WTC11 (cell line): Measurements from ENCODE around the gene IFITM2. TPM values are rescaled to one million over a fixed set of nuclear protein-coding genes. Genes with fewer than 3 reads are reported as not detected.
"Not testable (repeated sequence)": the region's sequence is repeated elsewhere in the genome, so short reads cannot be mapped to it uniquely, and the experiment has no call there.

Source experiments
- ATAC-seq: fragments of 200-7000 bp; cut with Tn5 transposase; 2 replicates; pipeline ENCODE4 v1.10.0; 2021; ENCODE audit warnings: mild to moderate bottlenecking, moderate library complexity
- CTCF ChIA-PET: fragments of 300-600 bp; sonication (Branson Sonifier 250); formaldehyde crosslinking; loops from one replicate; lab custom pipeline; 2021; ENCODE audit warnings: antibody characterized with exemption; lab: Charles Lee
- POLR2A ChIA-PET: fragments of 350-600 bp; sonication (Branson Sonifier 250); formaldehyde crosslinking; loops from one replicate; lab custom pipeline; 2021; ENCODE audit warnings: antibody characterized with exemption; lab: Charles Lee
- DNase-seq: peaks from one replicate; pipeline ENCODE4 v3.0.0; 2021; ENCODE audit warnings: low spot score
- H3K27ac Mint-ChIP-seq: 2 replicates; pipeline ENCODE4 v1.8.0; 2021; ENCODE audit warnings: mixed read lengths
- H3K27me3 Mint-ChIP-seq: 2 replicates; pipeline ENCODE4 v1.8.0; 2021; ENCODE audit warnings: low read depth, mild to moderate bottlenecking, moderate library complexity, mixed read lengths
- H3K36me3 Mint-ChIP-seq: 2 replicates; pipeline ENCODE4 v1.8.0; 2021; ENCODE audit warnings: mixed read lengths
- H3K4me1 Mint-ChIP-seq: 2 replicates; pipeline ENCODE4 v1.8.0; 2022; ENCODE audit warnings: mixed read lengths
- H3K4me3 Mint-ChIP-seq: 2 replicates; pipeline ENCODE4 v1.8.0; 2021; ENCODE audit warnings: mild to moderate bottlenecking, moderate library complexity, mixed read lengths
- H3K9me3 Mint-ChIP-seq: 2 replicates; pipeline ENCODE4 v1.8.0; 2021; ENCODE audit warnings: mixed read lengths
- FOXJ3 ChIP-seq: sonication (generic); formaldehyde crosslinking; IDR thresholded peaks from 2 replicates; pipeline ENCODE4 v1.9.0; 2021; ENCODE audit warnings: missing genetic modification reagents, mild to moderate bottlenecking, borderline replicate concordance
- SP1 ChIP-seq: sonication (generic); formaldehyde crosslinking; conservative IDR thresholded peaks from 2 replicates; pipeline ENCODE4 v1.8.1; 2022; ENCODE audit warnings: missing genetic modification reagents
- ZNF423 ChIP-seq: fragments of 250-450 bp; sonication (Bioruptor Pico); IDR thresholded peaks from 2 replicates; pipeline ENCODE4 v2.1.2; 2022; ENCODE audit warnings: mild to moderate bottlenecking, moderate library complexity
- total RNA-seq: library from RNA; stranded (reverse); gene quantifications from 3 replicates; pipeline ENCODE4 v1.2.3, GENCODE V29; 2021
- TF ChIP-seq, protein P1 (sequence below): sonication (generic); formaldehyde crosslinking; IDR thresholded peaks from 2 replicates; pipeline ENCODE4 v1.8.1; 2023; ENCODE audit warnings: mild to moderate bottlenecking, missing genetic modification reagents, moderate library complexity
- TF ChIP-seq, protein P2 (sequence below): sonication (generic); formaldehyde crosslinking; IDR thresholded peaks from 2 replicates; pipeline ENCODE4 v1.8.0; 2022; ENCODE audit warnings: mild to moderate bottlenecking, missing genetic modification reagents

The IFITM2 gene
- total RNA-seq, 1 experiment from 2014 or later, result 436 TPM

DNA sequence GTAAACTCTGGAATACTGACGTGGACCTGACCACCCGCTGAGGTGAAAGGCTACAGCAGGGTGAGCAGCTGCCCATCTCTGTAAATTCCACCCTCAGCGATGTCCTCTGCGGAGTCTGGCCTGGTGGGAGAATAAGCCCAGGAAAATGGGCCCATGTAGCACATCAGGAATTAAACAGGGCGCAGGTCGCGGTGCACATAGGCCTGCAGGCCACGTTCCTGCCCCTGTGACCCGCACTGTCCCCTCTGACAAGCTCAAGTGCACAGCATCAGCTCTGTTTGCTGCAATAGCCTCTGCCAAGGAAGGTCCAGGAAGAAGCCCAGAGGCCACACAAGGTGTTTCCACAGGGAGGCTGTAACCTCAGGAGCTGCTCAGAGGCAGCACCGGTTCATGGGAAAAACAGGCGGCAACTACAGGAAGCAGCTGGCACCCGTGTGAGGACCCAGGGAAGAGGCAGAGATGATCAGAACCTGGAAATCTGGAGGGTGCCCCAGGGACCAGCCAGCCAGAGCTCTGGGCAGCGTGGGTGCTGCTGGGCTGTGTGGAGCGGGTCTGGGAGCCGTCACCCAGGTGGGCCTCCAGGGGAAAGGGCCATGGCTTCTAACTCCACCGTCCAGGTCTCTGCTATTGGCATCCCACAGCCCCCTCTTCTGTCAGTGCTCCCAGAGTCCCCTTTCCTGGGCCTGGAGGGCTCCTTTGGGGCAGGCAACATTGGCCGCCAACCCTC is 808 bp upstream of the IFITM2 start (continued):
- TF ChIP-seq, protein P1, sequence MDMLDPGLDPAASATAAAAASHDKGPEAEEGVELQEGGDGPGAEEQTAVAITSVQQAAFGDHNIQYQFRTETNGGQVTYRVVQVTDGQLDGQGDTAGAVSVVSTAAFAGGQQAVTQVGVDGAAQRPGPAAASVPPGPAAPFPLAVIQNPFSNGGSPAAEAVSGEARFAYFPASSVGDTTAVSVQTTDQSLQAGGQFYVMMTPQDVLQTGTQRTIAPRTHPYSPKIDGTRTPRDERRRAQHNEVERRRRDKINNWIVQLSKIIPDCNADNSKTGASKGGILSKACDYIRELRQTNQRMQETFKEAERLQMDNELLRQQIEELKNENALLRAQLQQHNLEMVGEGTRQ (CRISPR knock-in tag), result no peak
- no peak for TF ChIP-seq FOXJ3 (CRISPR knock-in tag)

DNA sequence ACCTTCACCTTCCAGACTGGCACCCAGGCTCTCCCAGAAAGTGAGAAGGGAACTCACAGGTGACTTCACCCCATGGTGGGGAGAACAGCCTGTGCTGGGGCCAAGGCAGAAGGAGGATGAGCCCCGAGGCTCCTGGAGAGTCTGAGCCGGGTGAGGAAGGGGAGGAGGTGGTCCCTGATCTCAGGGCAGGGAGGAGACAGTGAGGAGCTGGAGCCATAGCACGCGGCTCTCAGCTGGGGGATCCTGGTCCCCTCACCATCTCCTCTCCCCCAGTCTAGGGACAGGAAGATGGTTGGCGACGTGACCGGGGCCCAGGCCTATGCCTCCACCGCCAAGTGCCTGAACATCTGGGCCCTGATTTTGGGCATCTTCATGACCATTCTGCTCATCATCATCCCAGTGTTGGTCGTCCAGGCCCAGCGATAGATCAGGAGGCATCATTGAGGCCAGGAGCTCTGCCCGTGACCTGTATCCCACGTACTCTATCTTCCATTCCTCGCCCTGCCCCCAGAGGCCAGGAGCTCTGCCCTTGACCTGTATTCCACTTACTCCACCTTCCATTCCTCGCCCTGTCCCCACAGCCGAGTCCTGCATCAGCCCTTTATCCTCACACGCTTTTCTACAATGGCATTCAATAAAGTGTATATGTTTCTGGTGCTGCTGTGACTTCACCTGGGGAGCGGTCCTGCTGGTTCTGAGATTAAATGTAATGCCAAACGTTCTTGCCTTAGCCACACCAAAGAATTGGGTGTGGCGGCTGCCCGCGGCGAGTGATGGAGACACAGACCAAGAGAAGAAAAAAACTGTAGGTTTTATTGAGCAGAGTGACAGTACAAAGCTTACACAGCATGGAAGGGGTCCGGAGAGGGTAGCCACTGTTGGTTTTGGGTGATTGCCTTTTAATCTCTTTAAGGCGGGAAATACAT is 1.4 kb downstream of the IFITM2 start:
- H3K4me3 Mint-ChIP-seq, result peak overlapping the region; percentile 72
- ATAC-seq, H3K9me3 Mint-ChIP-seq, DNase-seq, H3K36me3 Mint-ChIP-seq, H3K27me3 Mint-ChIP-seq: not testable (repeated sequence)
- H3K4me1 Mint-ChIP-seq, result peaks cover 73% of the 10 kb centered on the region
- H3K27ac Mint-ChIP-seq, result peak overlapping the region; percentile 97
- ChIA-PET POLR2A (interaction anchor here (1.3 kb wide), 1 partner anchor 47 kb away, joined by 4 read pairs; no protein-coding TSS in a partner anchor), CTCF (interaction anchor here (0.7 to 1.8 kb wide), 6 partner anchors 8 to 58 kb away, joined by 3 to 12 read pairs (median 4); no protein-coding TSS in a partner anchor)

DNA sequence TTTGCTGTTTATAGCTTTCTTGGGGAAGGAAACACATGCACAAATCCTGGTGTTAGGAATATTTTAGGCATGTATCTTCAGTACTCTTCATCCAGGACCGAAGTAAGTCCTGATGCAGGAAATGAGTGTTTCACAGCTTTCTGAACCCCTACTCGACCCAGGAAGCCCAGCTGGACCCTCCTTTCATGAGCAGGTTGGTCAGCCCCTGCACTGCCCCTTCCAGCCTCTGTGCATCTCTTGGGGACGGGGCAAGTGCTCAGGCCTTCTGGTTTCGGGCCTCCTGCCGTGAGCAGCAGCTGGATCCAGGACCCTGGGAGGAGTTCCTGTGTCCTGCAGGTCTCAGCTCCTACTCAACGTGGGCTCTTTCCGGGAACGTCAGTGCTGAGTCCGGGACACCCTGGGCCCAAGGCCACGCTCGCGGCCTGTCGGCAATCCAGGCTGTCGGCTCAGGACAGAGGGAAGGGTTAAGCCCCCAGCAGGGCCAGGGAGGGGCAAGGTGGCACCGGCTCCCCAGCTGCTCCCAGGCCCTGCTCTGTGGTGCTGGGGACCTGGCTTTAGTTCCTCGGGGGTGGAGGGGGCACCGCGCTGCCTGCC is 2.5 kb downstream of the IFITM2 start:
- H3K27ac Mint-ChIP-seq, H3K27me3 Mint-ChIP-seq, DNase-seq, H3K36me3 Mint-ChIP-seq, ATAC-seq, H3K9me3 Mint-ChIP-seq: not testable (repeated sequence)
- H3K4me1 Mint-ChIP-seq, result peaks cover 66% of the 10 kb centered on the region
- POLR2A ChIA-PET, result interaction anchor here (1.3 kb wide), 1 partner anchor 45 kb away, joined by 4 read pairs; no protein-coding TSS in a partner anchor
- peak overlapping the region; percentile 72 for H3K4me3 Mint-ChIP-seq
- 0 out of 2 replicates have a peak, but pooled peaks have one; percentile 32 for TF ChIP-seq ZNF423 (CRISPR knock-in tag)
- CTCF ChIA-PET, result interaction anchor here (1.0 to 1.8 kb wide), 4 partner anchors 23 to 59 kb away, joined by 3 to 12 read pairs (median 4); no protein-coding TSS in a partner anchor

DNA sequence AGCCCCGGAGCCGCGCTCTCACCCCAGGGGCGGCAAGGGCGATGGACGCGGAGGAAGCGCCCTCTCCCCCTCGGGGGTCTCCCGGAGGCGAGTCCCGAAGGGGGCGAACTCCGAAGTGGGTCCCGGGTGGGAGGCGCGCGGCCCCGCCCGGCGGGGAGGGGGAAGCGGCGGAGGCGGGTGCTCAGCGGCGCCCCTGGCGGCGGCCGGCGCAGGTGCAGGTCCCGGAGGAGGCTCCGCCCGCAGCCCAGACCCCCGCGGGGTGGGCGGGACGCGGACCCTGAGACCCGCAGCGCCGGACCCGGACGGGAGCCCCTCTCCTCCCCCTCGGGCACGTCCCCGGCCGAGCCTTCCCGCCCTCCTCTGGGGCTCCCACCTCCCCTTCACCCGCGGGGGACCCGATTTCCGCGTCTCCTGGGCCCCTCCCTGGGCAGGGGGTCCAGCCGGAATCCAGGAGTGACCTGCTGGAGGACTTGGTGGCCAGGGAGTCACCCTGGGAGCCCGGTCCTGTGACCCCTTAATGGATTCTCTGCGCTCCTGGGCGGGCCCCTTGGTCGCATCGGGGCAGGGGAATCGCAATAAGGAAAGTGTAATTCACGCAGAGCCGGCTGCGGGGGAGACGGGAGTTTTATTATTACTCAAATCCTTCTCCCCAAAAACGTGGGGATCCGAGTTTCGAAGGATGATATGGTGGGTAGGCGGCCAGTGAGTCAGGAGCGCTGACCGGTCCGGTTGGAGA is 3.6 kb downstream of the IFITM2 start:
- ATAC-seq, result peak; percentile 31
- POLR2A ChIA-PET, H3K27me3 Mint-ChIP-seq, H3K27ac Mint-ChIP-seq, H3K9me3 Mint-ChIP-seq, DNase-seq: not testable (repeated sequence)
- Mint-ChIP-seq H3K4me3 (peak overlapping the region; percentile 63), H3K36me3 (peaks cover 11% of the 10 kb centered on the region), H3K4me1 (peaks cover 56% of the 10 kb centered on the region)
- CTCF ChIA-PET, result interaction anchor here (1.1 kb wide), 1 partner anchor 12 kb away, joined by 7 read pairs; no protein-coding TSS in a partner anchor

DNA sequence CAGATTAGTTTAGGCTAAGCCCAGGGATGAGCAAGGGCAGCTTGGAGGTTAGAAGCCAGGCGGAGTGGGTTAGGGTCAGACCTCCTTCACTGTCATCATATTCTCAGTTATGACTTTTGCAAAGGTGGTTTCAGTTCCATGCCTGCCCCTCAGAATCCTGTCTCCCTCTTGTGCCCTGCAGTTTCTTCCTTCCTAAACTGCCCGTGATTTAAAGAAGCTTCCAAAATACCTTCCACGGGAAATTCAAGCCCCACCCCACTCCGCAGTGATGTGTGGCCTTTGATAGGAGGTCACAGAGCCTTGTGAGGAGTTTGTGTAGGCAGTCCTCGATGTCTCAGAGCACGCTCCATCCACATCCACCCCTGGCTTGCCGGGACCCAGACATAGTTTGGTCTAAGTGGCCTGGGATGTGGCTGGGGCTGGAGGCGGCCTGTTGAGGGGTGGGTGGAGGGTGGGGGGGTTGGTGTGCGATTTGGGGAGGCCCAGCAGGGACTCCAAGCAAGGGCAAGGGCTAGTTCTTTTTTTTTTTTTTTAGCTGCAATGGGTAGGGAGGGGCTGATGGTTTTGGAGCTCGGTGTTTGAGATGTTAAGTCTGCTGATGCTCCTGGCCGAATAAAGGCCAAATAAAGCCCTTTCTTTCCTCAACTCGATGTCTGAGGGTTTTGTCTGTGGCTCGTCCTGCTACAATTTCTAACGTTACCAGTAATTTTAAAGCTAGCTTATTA is 4.6 kb downstream of the IFITM2 start:
- H3K27ac Mint-ChIP-seq, result peak overlapping the region; percentile 84
- TF ChIP-seq, protein P2, sequence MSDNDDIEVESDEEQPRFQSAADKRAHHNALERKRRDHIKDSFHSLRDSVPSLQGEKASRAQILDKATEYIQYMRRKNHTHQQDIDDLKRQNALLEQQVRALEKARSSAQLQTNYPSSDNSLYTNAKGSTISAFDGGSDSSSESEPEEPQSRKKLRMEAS (CRISPR knock-in tag), result 0 out of 2 replicates have a peak, but pooled peaks have one; percentile 19
- TF ChIP-seq, protein P1 (CRISPR knock-in tag), result no peak
- 0 out of 2 replicates have a peak, but pooled peaks have one; percentile 11 for TF ChIP-seq SP1 (CRISPR knock-in tag)
- TF ChIP-seq, all 79 proteins: peak for 2
- POLR2A ChIA-PET, result interaction anchor here (1.2 to 1.4 kb wide), 2 partner anchors 28 to 62 kb away, joined by 3 read pairs; no protein-coding TSS in a partner anchor
- CTCF ChIA-PET, result interaction anchor here (0.6 to 1.6 kb wide), 6 partner anchors 11 to 62 kb away, joined by 3 to 8 read pairs (median 4); no protein-coding TSS in a partner anchor
- Mint-ChIP-seq H3K36me3 (peaks cover 11% of the 10 kb centered on the region), H3K9me3 (no peaks in the 10 kb centered on the region), H3K4me3 (peak overlapping the region; percentile 97), H3K27me3 (no peaks in the 10 kb centered on the region), H3K4me1 (peaks cover 55% of the 10 kb centered on the region)
- no peak for ATAC-seq
- no peak for DNase-seq
